GM19043 (cell line): ENCODE results near the gene KCNH1.

Source experiments
- ATAC-seq: cut with Tn5 transposase; IDR thresholded peaks from one replicate; pipeline ENCODE4 v1.9.1; 2021; ENCODE audit warnings: low read depth; ENCODE audit not compliant: unreplicated experiment

Gene KCNH1

DNA sequence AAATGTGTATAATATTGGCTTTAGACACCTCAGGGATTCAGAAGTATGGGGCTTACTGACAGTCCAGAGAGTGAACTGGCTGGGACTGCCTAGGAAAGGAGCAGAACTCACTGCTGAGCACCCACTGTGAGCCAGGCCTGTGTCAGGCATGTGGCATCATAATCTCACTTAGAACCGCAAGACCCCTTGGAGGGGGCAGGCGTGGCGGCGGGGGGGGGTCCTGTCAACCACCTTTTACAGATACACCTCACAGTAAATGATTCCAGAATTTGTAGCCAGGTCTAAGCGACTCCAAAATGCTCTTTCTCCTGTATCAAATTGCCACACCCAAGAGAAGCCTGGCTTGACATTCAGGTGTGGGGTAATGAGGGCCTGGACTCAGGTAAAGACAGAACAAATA, 235.5 kb downstream of the KCNH1 start:
- no peak for ATAC-seq

DNA sequence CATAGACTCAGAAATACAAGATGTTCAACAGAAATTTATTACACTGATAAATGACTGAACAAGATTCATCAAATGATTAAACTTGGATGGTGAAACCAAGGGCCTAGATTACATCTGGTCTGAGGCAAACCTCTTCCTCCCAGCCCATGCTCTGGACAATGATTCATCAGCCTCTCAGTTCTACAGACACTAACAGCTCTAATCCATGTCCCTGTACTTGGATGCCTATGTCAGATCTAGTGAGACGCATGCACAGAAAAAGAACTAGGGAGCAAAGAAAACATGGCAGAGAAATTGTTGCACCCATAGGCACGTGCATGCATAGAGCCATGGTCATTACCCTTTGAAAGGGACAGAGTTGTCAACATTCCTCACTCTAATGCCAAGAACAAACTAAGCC, 250.1 kb downstream of the KCNH1 start:
- no peak for ATAC-seq

DNA sequence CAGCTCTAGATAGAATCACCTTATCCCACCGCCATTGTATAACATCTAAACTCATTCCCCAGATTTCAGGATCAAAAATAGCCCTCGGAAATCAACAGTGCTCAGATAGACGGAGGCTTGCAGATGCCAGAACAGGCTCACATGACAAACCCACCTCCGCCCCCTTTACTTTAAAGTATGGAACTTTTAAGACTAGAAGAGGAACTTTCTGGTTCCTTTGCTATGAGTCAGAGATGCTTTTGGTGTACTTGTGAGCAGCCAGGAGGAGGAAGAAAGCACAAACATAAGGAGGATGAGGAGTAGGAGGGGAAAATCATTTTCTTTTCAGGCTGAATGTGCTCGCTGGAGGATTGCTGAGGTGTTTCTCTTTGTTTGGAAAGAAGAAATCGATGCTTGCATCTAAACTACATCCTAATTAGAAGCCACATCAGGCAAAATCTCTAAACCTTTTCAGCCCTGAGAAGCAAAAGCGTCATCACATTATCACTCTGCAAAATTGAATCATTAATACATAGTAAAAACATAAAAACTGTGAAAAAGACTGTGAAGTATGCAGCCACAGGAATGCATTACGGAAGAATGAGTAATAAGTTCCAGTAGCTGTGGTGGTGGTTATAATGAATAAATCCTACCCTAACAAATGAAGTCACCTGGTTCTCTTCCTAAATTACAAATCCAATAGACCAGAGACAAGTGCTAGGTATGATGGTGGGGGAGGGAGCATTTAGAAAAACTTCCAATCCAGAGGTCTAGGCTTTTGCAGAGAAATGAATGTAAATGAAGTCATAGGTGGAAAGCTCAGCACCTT, 251.3 kb downstream of the KCNH1 start:
- ATAC-seq: no peak

DNA sequence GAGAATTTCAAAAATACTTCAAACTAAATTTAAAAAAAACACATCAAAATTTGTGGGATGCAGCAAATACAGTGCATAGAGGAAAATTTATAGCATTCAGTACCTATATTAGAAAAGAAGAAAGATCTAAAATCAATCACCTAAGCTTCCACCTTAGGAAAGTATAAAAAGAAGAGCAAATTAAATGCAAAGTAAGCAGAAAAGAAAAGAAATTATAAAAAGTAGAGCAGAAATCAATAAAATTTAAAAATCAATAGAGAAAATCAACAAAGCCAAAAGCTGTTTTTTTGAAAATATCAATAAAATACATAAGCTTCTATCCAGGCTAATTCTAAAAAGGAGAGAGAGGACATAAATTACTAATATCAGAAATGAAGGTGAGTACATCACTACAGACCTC, 255.4 kb downstream of the KCNH1 start:
- ATAC-seq: no peak

DNA sequence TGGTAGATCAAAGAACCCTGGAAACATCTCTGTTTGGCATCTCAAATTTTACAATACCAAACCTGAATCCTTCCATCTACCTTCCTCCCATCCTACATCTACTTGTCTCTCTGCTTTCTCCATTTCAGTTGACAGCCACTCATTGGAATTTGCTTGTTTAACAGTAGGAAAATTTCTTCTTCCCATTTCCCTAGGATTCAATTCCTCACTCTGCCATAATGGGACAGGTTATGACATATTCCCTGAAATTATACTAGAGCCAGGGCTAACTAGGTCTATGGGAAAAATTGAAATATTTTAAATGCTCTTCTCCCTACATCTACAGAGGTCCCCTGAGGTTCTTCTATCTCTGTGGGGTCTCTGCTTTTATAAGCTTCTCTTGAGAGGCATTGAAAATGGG, 257.7 kb downstream of the KCNH1 start:
- no peak for ATAC-seq

DNA sequence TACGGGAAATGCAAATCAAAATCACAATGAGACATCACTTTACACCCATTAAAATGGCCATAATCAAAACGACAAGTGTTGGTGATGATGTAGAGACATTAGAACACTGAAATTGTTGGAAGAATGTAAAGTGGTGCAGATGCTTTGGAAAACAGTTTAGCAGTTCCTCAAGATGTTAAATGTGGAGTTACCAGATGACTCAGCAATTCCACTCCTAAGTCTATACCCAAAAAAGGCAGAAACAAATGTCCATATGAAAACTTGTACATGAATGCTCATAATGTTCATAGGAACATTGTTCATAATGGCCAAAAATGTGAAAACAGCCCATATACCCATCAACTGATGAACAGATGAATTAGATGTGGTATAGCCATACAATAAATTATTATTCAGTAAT, 267.4 kb downstream of the KCNH1 start:
- no peak for ATAC-seq

DNA sequence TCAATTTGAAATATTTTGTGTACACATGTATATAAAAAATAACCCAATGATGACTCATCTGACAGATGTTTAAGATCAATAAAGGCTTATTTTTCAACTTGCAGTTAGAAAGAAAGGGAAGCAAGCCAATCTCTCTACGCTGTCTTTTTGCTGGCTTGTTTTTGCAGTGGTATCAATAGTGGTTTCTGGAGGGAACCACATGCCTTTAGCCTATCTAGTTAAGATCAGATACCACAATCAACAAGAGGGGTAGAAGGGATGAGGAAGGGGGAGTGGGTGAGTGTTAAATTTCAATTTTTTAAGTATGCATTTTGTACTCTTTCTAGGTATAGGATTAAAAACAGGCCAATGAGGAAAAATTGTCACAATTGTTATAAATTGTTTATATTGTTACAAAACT, 276.2 kb downstream of the KCNH1 start:
- ATAC-seq: no peak

DNA sequence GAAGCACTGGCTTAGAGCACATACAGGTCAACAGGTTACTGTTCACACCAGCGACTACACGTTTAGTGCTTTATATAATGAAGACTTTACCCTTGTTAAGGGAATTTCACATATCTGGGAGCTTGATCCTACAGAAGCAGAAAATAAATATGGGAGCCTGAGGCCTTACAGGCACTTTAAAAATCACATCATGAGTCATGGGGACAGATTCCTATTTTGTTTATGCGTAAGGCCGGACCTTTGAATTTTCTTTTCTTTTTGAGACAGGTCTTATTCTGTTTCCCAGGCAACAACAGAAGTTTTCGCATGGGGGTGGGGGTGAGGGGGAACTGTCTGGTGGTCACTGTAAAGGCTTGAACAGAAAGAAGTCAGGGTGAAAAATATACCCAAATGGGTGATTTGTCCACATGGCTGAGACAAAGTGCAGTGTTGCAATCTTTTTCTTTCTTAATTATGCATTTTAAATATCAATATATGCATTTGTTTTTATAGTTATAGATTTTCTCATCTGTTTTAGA, 276.7 kb downstream of the KCNH1 start:
- ATAC-seq: no peak

DNA sequence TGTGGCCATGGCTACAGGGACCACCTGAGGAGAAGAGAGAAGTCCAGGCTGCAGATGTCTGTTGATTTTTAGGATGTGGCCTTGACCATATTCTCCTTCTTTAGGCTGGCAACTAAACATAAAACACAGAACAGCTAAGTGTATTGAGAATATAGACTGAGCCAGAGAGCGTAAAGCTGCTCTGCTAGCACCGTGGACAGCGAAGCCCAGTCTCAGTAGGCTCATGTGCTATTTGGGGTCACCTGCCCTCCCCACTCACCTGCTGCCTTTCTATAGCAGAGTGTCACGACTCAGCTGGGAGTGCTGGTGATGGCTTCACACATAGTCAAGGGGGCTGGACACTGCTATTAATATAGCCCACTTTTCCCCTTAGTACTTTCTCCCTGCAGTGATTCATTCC, 278.5 kb downstream of the KCNH1 start:
- ATAC-seq: no peak

DNA sequence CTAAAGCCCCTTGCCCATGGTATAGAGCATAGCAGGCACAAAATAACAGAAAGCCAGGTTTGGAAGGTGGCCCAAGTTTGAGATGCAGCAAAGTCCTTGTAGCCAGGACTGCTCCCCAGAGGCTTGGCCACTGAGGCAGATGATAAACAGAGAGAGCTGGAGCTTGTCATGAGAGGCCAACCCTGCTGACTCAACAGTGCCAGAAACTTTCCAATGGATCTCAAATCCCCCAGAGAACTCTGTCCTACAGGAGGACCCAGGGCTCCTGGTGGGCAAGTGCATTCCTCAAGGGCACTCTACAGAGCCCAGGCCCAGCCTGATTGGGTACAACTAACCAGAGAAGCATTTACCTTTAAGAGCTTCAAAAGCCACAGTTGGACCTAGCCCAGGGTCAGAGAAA, 280.7 kb downstream of the KCNH1 start:
- no peak for ATAC-seq

DNA sequence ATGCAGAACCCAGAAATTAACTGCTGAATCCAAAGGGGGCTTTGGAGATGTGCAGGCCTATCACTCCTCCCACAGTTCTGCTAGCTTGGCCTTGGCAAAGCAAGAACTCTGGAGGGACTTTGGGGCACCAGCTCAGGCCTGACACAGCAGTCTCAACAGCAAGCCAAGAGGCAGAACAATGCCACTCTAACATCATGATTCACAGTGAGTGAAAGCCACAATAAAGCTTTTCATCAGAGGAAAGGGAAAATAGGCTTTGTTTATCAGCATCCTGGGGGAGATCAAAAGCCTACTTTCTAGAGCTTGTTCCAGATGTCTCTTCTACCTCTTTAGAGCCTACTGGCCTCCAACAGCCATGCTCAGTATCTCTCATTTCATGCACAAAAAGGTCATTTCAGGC, 283.4 kb downstream of the KCNH1 start:
- ATAC-seq: no peak

DNA sequence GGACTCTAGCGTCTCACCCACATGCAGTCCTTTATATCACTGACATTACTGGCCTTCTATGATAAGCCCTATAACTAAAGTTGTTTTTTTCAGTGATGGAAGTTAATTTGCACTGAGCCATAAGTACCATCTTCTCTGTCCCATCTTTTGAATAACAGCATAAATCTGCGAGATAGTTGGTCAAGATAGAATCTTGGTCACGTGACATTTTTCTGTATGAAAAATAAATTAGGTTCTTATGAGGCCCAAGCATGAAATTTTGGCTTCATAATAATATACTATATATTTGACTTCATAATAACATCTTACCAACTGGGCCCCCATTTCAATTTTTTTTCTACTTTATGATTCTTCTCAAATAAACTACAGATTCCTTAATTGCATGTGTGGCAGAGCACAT, 285.5 kb downstream of the KCNH1 start:
- no peak for ATAC-seq

DNA sequence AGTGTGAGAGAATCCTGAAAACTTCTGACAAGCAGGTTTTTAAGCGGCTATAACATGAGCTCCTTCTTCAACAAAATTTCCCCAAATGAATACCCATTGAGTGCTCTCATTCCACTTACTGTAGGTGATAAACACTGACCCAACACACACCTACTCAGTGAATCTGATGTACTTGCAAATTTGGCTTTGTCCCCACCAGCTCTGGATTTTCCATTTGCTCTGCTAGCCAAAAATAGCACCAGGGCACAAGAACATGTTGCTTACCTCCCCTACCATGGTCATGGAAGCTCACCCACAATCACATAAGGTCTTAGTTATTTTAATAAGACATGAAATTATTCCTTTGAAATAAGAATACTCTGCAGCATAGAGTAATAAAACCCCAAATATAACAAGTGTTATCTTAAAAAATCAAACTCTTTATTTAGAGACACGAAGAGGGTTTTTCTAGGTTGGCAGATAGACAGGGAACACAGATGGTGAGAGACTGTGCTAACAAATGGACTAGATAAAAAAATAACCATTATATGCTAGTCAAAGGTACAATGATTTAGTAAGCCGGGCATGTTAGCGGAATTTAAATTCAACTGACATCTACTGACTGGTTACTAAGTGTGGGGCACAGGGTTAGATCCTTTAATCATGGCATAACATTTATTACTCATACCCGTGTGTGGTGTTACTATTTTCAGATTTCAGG, 291.9 kb downstream of the KCNH1 start:
- no peak for ATAC-seq

DNA sequence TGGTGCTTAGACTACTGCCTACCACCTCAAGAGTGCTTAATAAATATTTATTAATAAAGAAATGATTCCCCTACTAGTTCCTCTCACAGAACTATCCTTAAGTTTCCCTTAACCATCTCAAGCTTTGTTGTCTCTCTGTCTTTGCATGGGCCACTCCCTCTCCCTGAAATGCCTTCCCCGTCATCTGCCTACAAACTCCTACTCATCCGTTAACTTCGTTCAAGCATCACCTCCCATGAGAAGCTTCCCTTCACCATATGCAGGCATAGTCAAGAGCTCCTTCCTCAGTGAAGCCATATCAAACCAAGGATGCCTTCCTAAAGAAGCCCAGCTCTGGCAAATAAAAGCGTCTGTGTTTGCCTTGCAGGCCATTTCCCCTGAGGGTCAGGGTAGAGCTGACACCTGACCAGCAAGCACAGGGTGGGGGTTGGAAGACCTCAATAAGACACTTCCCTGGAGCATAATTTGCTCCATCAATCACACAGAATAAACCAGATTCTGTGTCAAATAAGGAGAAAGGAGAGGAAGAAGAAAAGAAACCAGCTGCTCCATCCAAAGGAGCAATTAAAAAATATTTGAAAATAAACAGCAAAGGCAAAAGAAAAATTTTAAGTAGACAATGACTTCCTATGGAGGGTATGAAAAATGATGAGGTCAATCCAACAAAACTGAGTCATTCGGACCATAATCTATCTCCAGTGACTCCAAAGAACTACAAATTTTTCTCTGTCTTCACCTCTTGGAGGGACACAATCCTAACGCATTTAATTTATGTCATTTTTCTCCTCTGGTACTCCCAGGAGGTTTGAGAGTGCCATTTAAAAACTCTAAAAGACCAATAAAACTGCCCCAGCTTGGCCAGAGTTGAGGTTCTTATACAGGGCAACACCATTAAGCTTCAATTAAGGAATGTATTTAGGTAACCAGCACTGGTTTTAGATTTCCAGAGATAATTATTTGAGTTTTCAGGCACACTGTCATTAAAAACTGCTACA, 303.6 kb downstream of the KCNH1 start:
- ATAC-seq: no peak

DNA sequence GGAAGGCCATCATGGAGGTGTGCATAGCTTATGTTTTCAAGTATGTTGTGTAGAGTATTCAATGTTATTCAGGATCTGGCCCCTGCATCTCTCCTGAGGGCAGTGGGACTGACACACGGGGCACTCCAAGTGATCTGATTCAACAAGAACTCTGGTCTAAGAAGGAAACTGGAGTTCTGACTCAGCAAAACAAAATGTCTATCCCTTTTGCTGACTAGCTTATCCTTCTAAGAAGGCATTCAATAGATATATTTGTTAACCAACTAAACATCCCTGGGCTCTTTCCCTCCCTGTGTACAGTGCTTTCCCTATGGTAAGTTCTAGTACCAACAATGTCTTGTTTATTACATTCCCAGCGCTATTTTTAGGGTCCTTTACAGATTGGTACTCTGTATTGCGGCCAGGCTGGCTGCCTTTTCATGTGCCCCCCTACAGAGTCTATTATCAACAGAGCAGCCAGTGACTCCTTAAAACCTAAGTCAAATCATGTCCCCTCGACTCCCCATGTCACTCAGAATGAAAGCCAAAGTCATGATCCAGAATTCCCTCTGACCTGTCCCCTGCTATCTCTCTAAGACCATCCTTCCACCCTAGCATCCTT, 304.9 kb downstream of the KCNH1 start:
- no peak for ATAC-seq

DNA sequence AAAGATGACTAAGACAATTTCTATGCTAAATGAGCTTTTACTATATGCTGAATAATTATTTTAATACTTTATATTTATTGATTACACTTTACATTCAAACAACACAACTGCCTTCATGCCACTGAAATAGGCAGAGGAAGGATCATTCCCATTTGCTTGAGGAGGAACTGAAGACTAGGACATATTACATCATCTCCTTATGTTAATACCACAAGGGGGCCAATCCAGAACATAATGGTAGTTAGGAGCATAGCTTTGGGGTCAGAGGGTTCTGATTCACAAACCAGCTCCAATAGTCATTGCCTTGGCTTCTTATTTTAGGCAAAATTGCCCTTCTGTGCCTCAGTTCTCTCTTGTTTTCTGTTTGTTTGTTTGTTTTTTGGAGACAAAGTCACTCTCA, 306.5 kb downstream of the KCNH1 start:
- no peak for ATAC-seq

DNA sequence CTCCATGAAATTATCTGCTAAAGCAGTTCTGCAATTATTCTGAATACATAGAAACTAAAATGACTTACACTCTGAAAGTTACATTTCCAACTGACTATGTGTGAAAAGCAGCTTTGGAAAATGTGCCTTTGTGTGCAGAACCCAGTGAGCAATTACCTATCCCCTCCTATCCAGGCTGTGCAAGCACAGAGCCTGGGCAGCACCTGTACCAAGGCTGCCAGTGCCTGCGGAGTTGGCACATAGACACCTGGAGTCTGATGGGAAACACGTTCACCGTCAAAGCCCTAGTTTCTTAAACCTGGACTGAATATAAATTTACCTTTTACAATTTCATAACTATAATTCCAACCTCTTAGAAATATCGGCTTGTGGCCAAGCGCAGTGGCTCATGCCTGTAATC, 307.3 kb downstream of the KCNH1 start:
- ATAC-seq: no peak

DNA sequence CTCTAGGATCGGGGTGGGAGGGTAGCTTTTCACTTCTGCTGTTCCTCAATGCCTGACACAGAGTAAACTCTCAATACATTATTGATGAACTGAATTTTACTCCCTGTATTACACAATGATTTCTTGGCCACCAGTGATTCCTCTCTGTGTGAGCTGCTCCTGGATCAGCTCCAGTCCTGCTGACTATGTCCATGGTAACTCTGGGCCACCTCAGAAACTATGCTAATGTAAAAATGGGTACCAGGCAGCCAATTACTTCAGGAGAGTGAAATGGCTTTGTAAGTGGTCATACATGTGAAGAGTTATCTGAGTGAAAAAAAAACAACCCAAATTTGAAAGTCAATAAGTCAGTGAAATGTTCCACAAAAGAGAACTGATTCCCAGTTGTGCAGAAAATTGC, 311.0 kb downstream of the KCNH1 start:
- no peak for ATAC-seq

DNA sequence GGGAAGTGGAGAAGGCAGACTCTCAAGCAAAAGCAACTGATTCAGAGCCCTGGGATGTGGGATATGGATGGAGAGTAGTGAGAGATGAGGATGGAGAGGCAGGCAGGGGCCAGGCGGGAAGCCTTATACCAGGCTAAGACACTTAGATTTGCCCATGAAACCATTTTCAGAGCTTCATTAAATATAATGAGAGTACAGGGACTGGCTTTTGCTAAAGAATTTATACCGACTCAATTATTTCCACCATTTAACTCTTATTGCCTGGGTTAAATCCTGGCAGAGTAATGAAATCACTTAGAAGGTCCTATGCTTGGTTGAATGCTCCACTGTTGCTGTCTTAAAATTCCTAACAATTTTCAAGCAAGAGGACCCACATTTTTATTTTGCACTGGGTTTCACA, 311.7 kb downstream of the KCNH1 start:
- no peak for ATAC-seq

DNA sequence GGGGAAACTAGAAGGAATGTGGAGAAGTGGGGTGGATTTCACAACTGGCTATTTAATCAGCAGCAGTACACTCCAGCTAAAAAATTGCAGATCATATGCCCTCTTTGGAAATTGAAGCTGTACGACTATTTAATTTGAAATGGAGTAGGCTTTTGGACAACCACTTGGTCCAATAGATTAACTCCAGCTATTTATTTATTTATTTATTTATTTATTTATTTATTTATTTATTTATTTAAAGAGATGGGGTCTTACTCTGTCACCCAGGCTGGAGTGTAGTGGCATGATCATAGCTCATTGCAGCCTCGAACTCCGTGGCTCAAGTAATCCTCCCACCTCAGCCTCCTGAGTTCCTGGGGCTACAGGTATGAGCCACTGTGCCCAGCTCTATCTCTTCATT, 312.3 kb downstream of the KCNH1 start:
- ATAC-seq: no peak

DNA sequence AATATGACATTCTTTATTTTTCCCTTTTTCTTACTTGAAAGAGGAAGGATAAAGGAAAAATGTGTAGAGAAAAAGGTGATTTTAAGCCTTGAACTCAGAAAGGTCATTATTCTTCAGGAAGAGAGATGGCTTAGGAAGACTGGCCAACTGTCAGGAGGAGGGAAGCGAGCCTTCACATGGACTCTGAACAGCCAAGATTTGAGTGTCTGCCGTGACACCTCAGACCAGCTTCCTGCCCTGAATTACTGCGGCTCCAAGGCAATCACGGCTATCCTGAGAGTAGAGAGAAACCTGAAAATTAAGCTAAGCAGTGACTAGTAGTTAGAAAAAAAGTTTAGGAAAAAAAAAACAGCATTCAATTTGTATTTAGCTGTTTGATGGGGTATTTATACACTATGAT, 314.7 kb downstream of the KCNH1 start:
- no peak for ATAC-seq
